Hepatocyte (in vitro differentiated cells): ENCODE data around the gene FAM136A. TPM values are rescaled to one million over a fixed set of nuclear protein-coding genes. Genes with fewer than 3 reads are reported as not detected.

ENCODE experiments used
- DNase-seq: peaks from one replicate; pipeline ENCODE4 v3.0.0-alpha.2; 2016; ENCODE audit warnings: low spot score
- H2AFZ ChIP-seq: fragments of 200-600 bp; sonication (generic); 2 replicates; pipeline ENCODE4 v1.6.0; 2016; ENCODE audit warnings: antibody characterized with exemption, mild to moderate bottlenecking
- H3K27ac ChIP-seq: fragments of 200-600 bp; sonication (generic); 2 replicates; pipeline ENCODE4 v1.5.1; 2016; ENCODE audit warnings: mild to moderate bottlenecking
- H3K27me3 ChIP-seq: fragments of 200-600 bp; sonication (generic); 2 replicates; pipeline ENCODE4 v1.6.1; 2016
- H3K36me3 ChIP-seq: fragments of 200-600 bp; sonication (generic); replicated peaks from 2 replicates; pipeline ENCODE4 v1.5.1; 2016; ENCODE audit warnings: low read depth; ENCODE audit not compliant: insufficient read depth
- H3K4me1 ChIP-seq: fragments of 200-600 bp; sonication (generic); 2 replicates; pipeline ENCODE4 v1.5.1; 2016; ENCODE audit warnings: mild to moderate bottlenecking, moderate library complexity; ENCODE audit not compliant: insufficient read depth
- H3K4me2 ChIP-seq: fragments of 200-600 bp; sonication (generic); 2 replicates; pipeline ENCODE4 v1.6.0; 2016
- H3K4me3 ChIP-seq: fragments of 200-600 bp; sonication (generic); 2 replicates; pipeline ENCODE4 v1.5.1; 2016; ENCODE audit warnings: mild to moderate bottlenecking
- H3K79me2 ChIP-seq: fragments of 200-600 bp; sonication (generic); 2 replicates; pipeline ENCODE4 v1.6.0; 2017; ENCODE audit warnings: mild to moderate bottlenecking
- H3K9me2 ChIP-seq: fragments of 200-600 bp; sonication (generic); replicated peaks from 2 replicates; pipeline ENCODE4 v1.6.0; 2017; ENCODE audit warnings: mild to moderate bottlenecking; ENCODE audit not compliant: insufficient read depth
- H3K9me3 ChIP-seq: fragments of 200-600 bp; sonication (generic); 2 replicates; pipeline ENCODE4 v1.5.1; 2016; ENCODE audit warnings: low read depth, mild to moderate bottlenecking
- H4K20me1 ChIP-seq: fragments of 200-600 bp; sonication (generic); 2 replicates; pipeline ENCODE4 v1.6.0; 2016; ENCODE audit warnings: mild to moderate bottlenecking; ENCODE audit not compliant: insufficient read depth, poor library complexity, severe bottlenecking
- CTCF ChIP-seq: fragments of 200-600 bp; sonication (generic); IDR thresholded peaks from 2 replicates; pipeline ENCODE4 v1.5.1; 2016; ENCODE audit warnings: antibody characterized with exemption, mild to moderate bottlenecking; ENCODE audit not compliant: poor library complexity
- EZH2 ChIP-seq: fragments of 200-600 bp; sonication (generic); IDR thresholded peaks from 2 replicates; pipeline ENCODE4 v1.6.1; 2016; ENCODE audit warnings: antibody characterized with exemption, mild to moderate bottlenecking, borderline replicate concordance
- EZH2phosphoT487 ChIP-seq: fragments of 200-600 bp; sonication (generic); IDR thresholded peaks from one replicate; pipeline ENCODE4 v1.6.1; 2018; ENCODE audit warnings: antibody characterized with exemption, mild to moderate bottlenecking, low read depth, moderate library complexity; ENCODE audit not compliant: unreplicated experiment, severe bottlenecking
- WGBS: methylation state at CpG from one replicate; pipeline ENCODE4 v1.1.6; 2016; ENCODE audit warnings: low lambda C conversion rate; ENCODE audit errors: missing lambda C conversion rate; 5-methylcytosine and 5-hydroxymethylcytosine counted together
- polyA plus RNA-seq: library from polyadenylated mRNA; unstranded; fragments of >200 nt; fragmentation: Nextera tagmentation; extraction: Ambion mirVana; gene quantifications from 2 replicates; pipeline ENCODE4 v1.2.1, GENCODE V29; 2016
- total RNA-seq: library from RNA; depleted of rRNA; stranded (reverse); fragments of >200 nt; gene quantifications from 2 replicates; pipeline ENCODE4 v1.2.3, GENCODE V29; 2014

FAM136A gene
- total and polyA plus RNA-seq, 2 experiments from 2014 or later: 56.1 to 63.6 TPM

GRCh38 chr2:70328921-70329561, 27.2 kb upstream of the FAM136A start:
- WGBS: 37% methylated on average over 6 of the region's 6 CpGs
- H3K36me3 ChIP-seq: no peaks in the 10 kb centered on the region
- H3K4me2 ChIP-seq: peak overlapping the region; percentile 14
- no peaks in the 10 kb centered on the region for H3K9me3 ChIP-seq
- H3K4me1 ChIP-seq: peaks cover 7% of the 10 kb centered on the region
- no peaks in the 10 kb centered on the region for H3K27me3 ChIP-seq
- no peaks in the 10 kb centered on the region for H3K9me2 ChIP-seq
- H4K20me1 ChIP-seq: no peaks in the 10 kb centered on the region
- H3K27ac ChIP-seq: peak overlapping the region; percentile 82
- H2AFZ ChIP-seq: no peak overlapping the region
- peak; percentile 80 for DNase-seq
- no peak overlapping the region for H3K4me3 ChIP-seq
- no peaks in the 10 kb centered on the region for H3K79me2 ChIP-seq
- TF ChIP-seq EZH2 (no peak), CTCF (no peak), EZH2phosphoT487 (no peak)

GRCh38 chr2:70325875-70326274, 24.0 kb upstream of the FAM136A start:
- Histone ChIP-seq H3K4me1 (peaks cover 7% of the 10 kb centered on the region), H2AFZ (no peak overlapping the region), H4K20me1 (no peaks in the 10 kb centered on the region), H3K9me2 (no peaks in the 10 kb centered on the region), H3K27me3 (peaks cover 11% of the 10 kb centered on the region), H3K4me2 (no peak overlapping the region), H3K4me3 (no peak overlapping the region), H3K9me3 (no peaks in the 10 kb centered on the region), H3K79me2 (no peaks in the 10 kb centered on the region), H3K27ac (no peak overlapping the region), H3K36me3 (no peaks in the 10 kb centered on the region)
- no peak for TF ChIP-seq EZH2
- whole genome bisulfite sequencing: 93% methylated on average over 7 of the region's 7 CpGs
- DNase-seq: no peak

GRCh38 chr2:70322518-70322917, 20.7 kb upstream of the FAM136A start:
- Histone ChIP-seq H3K27ac (no peak overlapping the region), H3K79me2 (no peaks in the 10 kb centered on the region), H3K4me1 (no peaks in the 10 kb centered on the region), H3K9me2 (no peaks in the 10 kb centered on the region), H3K36me3 (no peaks in the 10 kb centered on the region), H3K4me3 (no peak overlapping the region), H3K9me3 (no peaks in the 10 kb centered on the region), H2AFZ (no peak overlapping the region), H4K20me1 (no peaks in the 10 kb centered on the region), H3K4me2 (no peak overlapping the region), H3K27me3 (peaks cover 11% of the 10 kb centered on the region)
- 73% methylated on average over 2 of the region's 2 CpGs for WGBS
- DNase-seq: no peak
- TF ChIP-seq EZH2 (no peak), CTCF (no peak), EZH2phosphoT487 (no peak)

GRCh38 chr2:70321370-70321769, 19.5 kb upstream of the FAM136A start:
- H3K4me2 ChIP-seq: no peak overlapping the region
- H3K4me3 ChIP-seq: no peak overlapping the region
- WGBS: 83% methylated on average over 6 of the region's 6 CpGs
- H2AFZ ChIP-seq: no peak overlapping the region
- H3K4me1 ChIP-seq: no peaks in the 10 kb centered on the region
- no peaks in the 10 kb centered on the region for H3K9me2 ChIP-seq
- H3K9me3 ChIP-seq: no peaks in the 10 kb centered on the region
- H3K27me3 ChIP-seq: peaks cover 11% of the 10 kb centered on the region
- TF ChIP-seq EZH2: no peak
- no peak for TF ChIP-seq EZH2phosphoT487
- no peak for TF ChIP-seq CTCF
- no peak for DNase-seq
- H4K20me1 ChIP-seq: no peaks in the 10 kb centered on the region
- no peaks in the 10 kb centered on the region for H3K36me3 ChIP-seq
- no peak overlapping the region for H3K27ac ChIP-seq
- no peaks in the 10 kb centered on the region for H3K79me2 ChIP-seq
